Measurements from ENCODE around the gene DDX1. TPM values are rescaled to one million over a fixed set of nuclear protein-coding genes. Genes with fewer than 3 reads are reported as not detected.

Gene DDX1
- total RNA-seq, 1 donor from 2014 or later: 68.6 TPM

DNA sequence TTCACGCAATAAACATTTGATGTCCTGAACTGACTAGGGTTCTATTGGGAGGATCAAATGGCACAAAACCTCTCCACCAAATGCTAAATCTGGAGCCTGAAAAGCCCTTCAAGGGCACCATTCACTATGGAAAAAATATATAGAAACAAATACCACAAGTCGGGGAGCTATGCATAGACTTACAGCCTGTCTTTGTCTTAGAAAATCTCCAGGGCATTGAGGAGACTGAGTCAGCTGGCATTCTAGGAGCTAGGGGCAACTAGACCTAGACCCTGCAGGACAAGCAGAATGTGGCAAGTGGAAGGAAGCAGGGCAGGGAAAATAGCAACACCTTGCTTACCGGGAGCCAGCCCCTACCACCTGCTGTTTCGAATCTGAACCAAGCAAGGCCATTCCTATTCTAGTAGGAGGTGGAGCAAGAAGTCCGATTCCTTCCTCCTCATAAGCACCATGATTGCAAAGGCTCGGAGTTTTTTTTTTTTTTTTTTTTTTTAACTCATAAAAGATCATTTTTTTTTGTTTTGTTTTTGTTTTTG lies 77.8 kb downstream of the DDX1 start:
- TF ChIP-seq, protein P1, sequence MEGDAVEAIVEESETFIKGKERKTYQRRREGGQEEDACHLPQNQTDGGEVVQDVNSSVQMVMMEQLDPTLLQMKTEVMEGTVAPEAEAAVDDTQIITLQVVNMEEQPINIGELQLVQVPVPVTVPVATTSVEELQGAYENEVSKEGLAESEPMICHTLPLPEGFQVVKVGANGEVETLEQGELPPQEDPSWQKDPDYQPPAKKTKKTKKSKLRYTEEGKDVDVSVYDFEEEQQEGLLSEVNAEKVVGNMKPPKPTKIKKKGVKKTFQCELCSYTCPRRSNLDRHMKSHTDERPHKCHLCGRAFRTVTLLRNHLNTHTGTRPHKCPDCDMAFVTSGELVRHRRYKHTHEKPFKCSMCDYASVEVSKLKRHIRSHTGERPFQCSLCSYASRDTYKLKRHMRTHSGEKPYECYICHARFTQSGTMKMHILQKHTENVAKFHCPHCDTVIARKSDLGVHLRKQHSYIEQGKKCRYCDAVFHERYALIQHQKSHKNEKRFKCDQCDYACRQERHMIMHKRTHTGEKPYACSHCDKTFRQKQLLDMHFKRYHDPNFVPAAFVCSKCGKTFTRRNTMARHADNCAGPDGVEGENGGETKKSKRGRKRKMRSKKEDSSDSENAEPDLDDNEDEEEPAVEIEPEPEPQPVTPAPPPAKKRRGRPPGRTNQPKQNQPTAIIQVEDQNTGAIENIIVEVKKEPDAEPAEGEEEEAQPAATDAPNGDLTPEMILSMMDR (IDR thresholded peaks at IDR 0.05): no peak
- intact Hi-C loops (cut with DNase I): no loop called here
- Histone ChIP-seq H3K4me3 (no peak overlapping the region), H3K36me3 (no peaks in the 10 kb centered on the region), H3K9me3 (no peaks in the 10 kb centered on the region), H3K4me1 (no peaks in the 10 kb centered on the region), H3K27ac (no peak overlapping the region), H3K27me3 (no peaks in the 10 kb centered on the region)
- DNase-seq (no peak), ATAC-seq (no peak)

DNA sequence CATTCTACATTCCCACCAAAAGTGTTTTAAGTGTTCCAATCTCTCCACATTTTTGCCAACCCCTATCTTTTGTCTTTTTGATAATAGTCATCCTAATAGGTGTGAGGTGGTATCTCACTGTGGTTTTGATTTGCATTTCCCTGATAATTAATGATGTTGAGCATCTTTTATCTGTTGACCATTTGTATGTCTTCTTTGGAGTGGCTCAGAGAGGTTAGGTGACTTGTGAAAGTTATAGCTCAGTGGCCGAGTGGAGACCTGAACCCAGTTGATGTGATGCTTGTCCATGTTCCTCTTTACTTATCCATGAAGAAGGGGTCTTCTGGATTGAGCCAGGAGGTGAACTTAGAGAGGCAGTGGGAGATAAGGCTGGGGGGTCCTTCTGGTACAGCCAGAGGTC lies 78.8 kb downstream of the DDX1 start:
- Histone ChIP-seq H3K4me1 (no peaks in the 10 kb centered on the region), H3K27me3 (no peaks in the 10 kb centered on the region), H3K9me3 (no peaks in the 10 kb centered on the region), H3K4me3 (no peak overlapping the region), H3K36me3 (no peaks in the 10 kb centered on the region), H3K27ac (no peak overlapping the region)
- intact Hi-C loops (cut with DNase I): no loop called here
- DNase-seq (no peak), ATAC-seq (no peak)
- TF ChIP-seq, protein P1 (IDR thresholded peaks at IDR 0.05): no peak

DNA sequence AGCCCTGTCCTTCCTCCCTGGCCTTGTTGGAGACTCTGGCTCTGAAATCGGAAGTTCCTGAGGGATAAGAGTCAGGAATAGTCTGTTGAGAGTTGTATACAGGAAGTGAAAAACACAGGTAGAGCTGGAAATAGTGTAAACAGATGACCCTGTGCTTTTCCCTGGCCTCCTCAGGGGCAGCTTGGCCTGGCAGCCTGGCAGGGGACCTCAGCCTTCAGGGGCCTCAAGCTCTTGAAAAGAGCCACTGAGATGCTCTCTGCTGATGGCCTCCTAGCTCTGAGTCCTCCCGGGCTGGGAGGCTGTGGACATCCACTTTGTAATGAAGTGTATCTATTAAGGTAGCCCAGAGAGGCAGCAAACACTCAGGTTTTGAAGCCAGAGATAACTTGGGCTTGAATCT lies 79.3 kb downstream of the DDX1 start:
- DNase-seq (no peak), ATAC-seq (no peak)
- Histone ChIP-seq H3K9me3 (no peaks in the 10 kb centered on the region), H3K27me3 (no peaks in the 10 kb centered on the region), H3K4me3 (no peak overlapping the region), H3K36me3 (no peaks in the 10 kb centered on the region), H3K27ac (no peak overlapping the region), H3K4me1 (no peaks in the 10 kb centered on the region)
- TF ChIP-seq, protein P1 (IDR thresholded peaks at IDR 0.05): no peak
- intact Hi-C loops (cut with DNase I): no loop called here

DNA sequence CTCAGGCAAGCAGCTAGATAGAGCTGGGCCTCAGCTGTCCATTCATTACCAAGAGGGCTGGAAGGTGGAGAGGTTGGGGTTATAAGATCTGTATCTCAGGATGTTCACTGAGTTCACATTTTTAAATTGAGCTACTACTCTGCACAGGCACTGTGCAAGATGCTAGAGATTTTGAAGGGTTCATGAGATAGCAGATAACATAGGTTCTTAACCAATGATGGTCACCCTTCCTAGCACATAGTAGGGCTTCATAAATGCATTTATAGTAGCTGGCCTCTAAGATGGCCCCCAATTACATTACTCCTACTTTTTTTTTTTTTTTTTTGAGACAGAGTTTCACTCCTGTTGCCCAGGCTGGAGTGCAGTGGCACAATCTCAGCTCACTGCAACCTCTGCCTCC lies 79.7 kb downstream of the DDX1 start:
- H3K36me3 ChIP-seq: no peaks in the 10 kb centered on the region
- no peak for DNase-seq
- TF ChIP-seq, protein P1 (IDR thresholded peaks at IDR 0.05): no peak
- H3K9me3 ChIP-seq: no peaks in the 10 kb centered on the region
- no peak for ATAC-seq
- no peaks in the 10 kb centered on the region for H3K4me1 ChIP-seq
- H3K4me3 ChIP-seq: no peak overlapping the region
- intact Hi-C loops (cut with DNase I): no loop called here
- no peak overlapping the region for H3K27ac ChIP-seq
- no peaks in the 10 kb centered on the region for H3K27me3 ChIP-seq

DNA sequence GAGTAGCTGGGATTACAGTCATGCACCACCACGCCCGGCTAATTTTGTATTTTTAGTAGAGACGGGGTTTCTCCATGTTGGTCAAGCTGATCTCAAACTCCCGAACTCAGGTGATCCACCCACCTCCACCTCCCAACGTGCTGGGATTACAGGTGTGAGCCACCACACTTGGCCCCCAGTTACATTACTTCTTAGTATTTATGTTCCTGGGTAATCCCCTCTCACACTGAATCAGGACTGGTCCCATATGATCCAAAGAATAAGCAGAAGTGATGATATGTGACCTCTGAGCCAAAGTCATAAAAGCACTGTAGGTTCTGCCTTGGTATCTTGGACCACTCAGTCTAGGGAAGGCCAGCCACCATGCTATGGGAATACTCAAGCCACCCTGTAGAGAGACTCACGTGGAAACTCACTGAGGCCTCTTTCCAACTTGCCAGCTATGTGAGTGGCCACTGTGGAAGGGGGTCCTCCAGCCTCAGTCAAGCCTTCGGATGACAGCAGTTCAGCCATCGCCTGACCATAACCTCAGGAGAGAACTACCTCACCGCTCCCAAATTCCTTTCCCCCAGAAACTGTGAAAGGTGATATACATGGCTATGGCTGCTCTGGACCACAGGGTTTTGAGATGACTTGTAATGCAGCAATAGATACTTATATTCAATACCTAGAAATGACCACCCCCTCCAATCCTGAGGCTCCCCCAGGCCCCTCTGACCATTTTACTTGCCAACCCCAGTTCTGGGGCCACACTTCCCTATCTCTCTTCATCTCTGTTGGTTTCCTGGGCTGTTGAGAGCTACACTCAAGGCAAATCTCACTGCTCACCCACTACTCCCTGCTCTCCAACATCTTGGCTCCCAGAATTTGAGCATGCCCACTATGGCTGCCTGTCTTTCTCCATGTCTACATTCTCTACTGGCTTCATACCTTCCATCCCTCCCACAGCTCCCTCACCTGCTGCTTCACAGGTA lies 80.5 kb downstream of the DDX1 start:
- intact Hi-C loops (cut with DNase I): no loop called here
- no peaks in the 10 kb centered on the region for H3K9me3 ChIP-seq

More for the DNA sequence above, 80.5 kb downstream of the DDX1 start:
- no peaks in the 10 kb centered on the region for H3K27me3 ChIP-seq
- TF ChIP-seq, protein P1 (IDR thresholded peaks at IDR 0.05): no peak
- no peak for DNase-seq
- H3K4me3 ChIP-seq: no peak overlapping the region
- H3K36me3 ChIP-seq: no peaks in the 10 kb centered on the region
- H3K4me1 ChIP-seq: no peaks in the 10 kb centered on the region
- ATAC-seq: no peak
- no peak overlapping the region for H3K27ac ChIP-seq
